SU-DHL-6 (cell line): ENCODE measurements around the gene FLYWCH1.

ENCODE experiments used
- CTCF ChIP-seq: fragments of 200-600 bp; sonication (generic); IDR thresholded peaks from one replicate; pipeline ENCODE4 v1.5.1; 2017; ENCODE audit warnings: antibody characterized with exemption, mild to moderate bottlenecking, low read length, moderate library complexity; ENCODE audit not compliant: insufficient read depth, poor library complexity, severe bottlenecking
- EZH2phosphoT487 ChIP-seq: fragments of 200-600 bp; sonication (generic), shearing (Covaris generic); conservative IDR thresholded peaks from 2 replicates; pipeline ENCODE4 v1.6.1; 2018; ENCODE audit warnings: mild to moderate bottlenecking, antibody characterized with exemption, low read length, moderate library complexity, mixed read lengths

GRCh38 chr16:2897110-2897509 is 14.6 kb upstream of the FLYWCH1 start:
- no peak for TF ChIP-seq CTCF
- no peak for TF ChIP-seq EZH2phosphoT487
